ENCODE measurements around the gene DHRS1.

DNA sequence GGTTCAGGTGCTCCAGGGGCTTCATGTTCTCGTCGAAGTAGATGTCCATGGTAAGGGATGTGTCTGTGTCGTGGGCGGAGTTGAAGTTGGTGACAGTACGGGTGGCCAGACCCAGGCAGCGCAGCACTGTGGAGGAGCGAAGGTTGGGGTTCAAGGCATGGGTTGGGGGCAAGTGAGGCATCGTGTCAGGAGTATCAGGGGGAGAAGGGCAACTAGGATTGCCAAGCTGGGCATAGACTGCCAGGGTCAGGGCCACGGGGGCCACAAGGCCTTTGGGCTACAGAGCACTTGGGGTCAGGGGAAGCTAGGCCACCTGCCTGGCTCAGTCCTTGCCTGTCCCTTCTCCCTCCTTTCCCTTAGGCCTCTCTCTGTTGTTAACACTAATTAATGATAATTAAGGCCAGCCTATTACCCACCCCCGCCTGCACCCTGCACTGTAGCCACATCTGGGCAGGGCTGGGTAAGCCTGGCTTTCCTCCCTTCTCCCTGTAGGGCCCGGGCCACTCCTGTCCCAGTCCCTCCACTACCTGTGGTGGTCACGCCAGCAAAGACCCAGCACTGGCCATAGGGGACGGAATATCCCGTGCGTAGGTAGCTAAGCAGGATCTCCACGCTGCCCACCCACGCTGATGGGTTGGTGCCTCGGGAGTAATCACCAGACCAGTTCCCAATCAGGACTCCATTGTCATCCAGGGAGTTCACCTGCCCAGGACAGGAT is 40.9 kb downstream of the DHRS1 start:
- no peak for TF ChIP-seq CTCF (conservative IDR thresholded peaks at IDR 0.05; ENCODE audit: low read depth, low read length)
- no peak for TF ChIP-seq MAFK (IDR thresholded peaks at IDR 0.05; ENCODE audit: low read depth, low read length)
- no peak for TF ChIP-seq FOS (IDR thresholded peaks at IDR 0.05; ENCODE audit: low read depth, low read length)
- no peak for TF ChIP-seq POLR2A (IDR thresholded peaks at IDR 0.05; ENCODE audit: low read depth, low read length)
- TF ChIP-seq MXI1 (IDR thresholded peaks at IDR 0.05; ENCODE audit: borderline replicate concordance, low read depth, low read length) = no peak
- no peak for TF ChIP-seq RFX5 (IDR thresholded peaks at IDR 0.05; ENCODE audit: low read depth, low read length)
- TF ChIP-seq, protein P1, sequence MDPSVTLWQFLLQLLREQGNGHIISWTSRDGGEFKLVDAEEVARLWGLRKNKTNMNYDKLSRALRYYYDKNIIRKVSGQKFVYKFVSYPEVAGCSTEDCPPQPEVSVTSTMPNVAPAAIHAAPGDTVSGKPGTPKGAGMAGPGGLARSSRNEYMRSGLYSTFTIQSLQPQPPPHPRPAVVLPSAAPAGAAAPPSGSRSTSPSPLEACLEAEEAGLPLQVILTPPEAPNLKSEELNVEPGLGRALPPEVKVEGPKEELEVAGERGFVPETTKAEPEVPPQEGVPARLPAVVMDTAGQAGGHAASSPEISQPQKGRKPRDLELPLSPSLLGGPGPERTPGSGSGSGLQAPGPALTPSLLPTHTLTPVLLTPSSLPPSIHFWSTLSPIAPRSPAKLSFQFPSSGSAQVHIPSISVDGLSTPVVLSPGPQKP (IDR thresholded peaks at IDR 0.05; ENCODE audit: borderline replicate concordance, low read depth, low read length) = no peak
